Ectodermal cell (in vitro differentiated cells): ENCODE measurements around the gene SCAMP2.

Experiments used
- H3K27ac ChIP-seq: 2 replicates; pipeline ENCODE4 v1.7.0; 2013; ENCODE audit warnings: mild to moderate bottlenecking, low read depth, low read length; ENCODE audit not compliant: insufficient read depth, poor library complexity, severe bottlenecking
- H3K27me3 ChIP-seq: 2 replicates; pipeline ENCODE4 v1.7.0; 2013; ENCODE audit warnings: mild to moderate bottlenecking, low read length; ENCODE audit not compliant: insufficient read depth, control insufficient read depth, poor library complexity, severe bottlenecking
- H3K36me3 ChIP-seq: one replicate; pipeline ENCODE4 v1.7.0; 2013; ENCODE audit warnings: low read length; ENCODE audit not compliant: control insufficient read depth, insufficient read depth
- H3K4me1 ChIP-seq: one replicate; pipeline ENCODE4 v1.7.0; 2013; ENCODE audit warnings: low read length; ENCODE audit not compliant: control insufficient read depth, insufficient read depth
- H3K4me3 ChIP-seq: 2 replicates; pipeline ENCODE4 v1.7.0; 2013; ENCODE audit warnings: low read depth, low read length, control low read depth; ENCODE audit not compliant: insufficient read depth
- H3K9me3 ChIP-seq: 2 replicates; pipeline ENCODE4 v1.7.0; 2013; ENCODE audit warnings: mild to moderate bottlenecking, low read length, moderate library complexity; ENCODE audit not compliant: control insufficient read depth
- WGBS, 2 experiments: methylation state at CpG; one replicate each; pipeline ENCODE4 v1.1.7; 2013; ENCODE audit warnings: missing lambda C conversion rate in 2 of 2; 5-methylcytosine and 5-hydroxymethylcytosine counted together

SCAMP2 gene

GRCh38 chr15:74821790-74822158, 51.4 kb downstream of the SCAMP2 start:
- H3K9me3 ChIP-seq = no peaks in the 10 kb centered on the region
- H3K4me1 ChIP-seq = peaks cover 15% of the 10 kb centered on the region
- no peak overlapping the region for H3K4me3 ChIP-seq
- no peaks in the 10 kb centered on the region for H3K36me3 ChIP-seq
- H3K27ac ChIP-seq = no peak overlapping the region
- H3K27me3 ChIP-seq = peaks cover 22% of the 10 kb centered on the region
- 90 to 92% methylated on average over 7 of the region's 7 CpGs for WGBS, 2 experiments

- 24 to 26% methylated on average over 11 of the region's 11 CpGs for WGBS, 2 experiments
Observed at GRCh38 chr15:74821091-74821789, 51.9 kb downstream of the SCAMP2 start.

GRCh38 chr15:74820056-74820455, 53.1 kb downstream of the SCAMP2 start:
- no peaks in the 10 kb centered on the region for H3K36me3 ChIP-seq
- H3K27ac ChIP-seq = no peak overlapping the region
- H3K27me3 ChIP-seq = peaks cover 6% of the 10 kb centered on the region
- no peaks in the 10 kb centered on the region for H3K9me3 ChIP-seq
- 94 to 95% methylated on average over 5 of the region's 5 CpGs for WGBS, 2 experiments
- no peak overlapping the region for H3K4me3 ChIP-seq
- H3K4me1 ChIP-seq = peaks cover 19% of the 10 kb centered on the region

More at GRCh38 chr15:74821091-74821789, 51.9 kb downstream of the SCAMP2 start:
- peaks cover 19% of the 10 kb centered on the region for H3K4me1 ChIP-seq
- no peaks in the 10 kb centered on the region for H3K36me3 ChIP-seq
- peak overlapping the region; percentile 50 for H3K27ac ChIP-seq
- H3K9me3 ChIP-seq = no peaks in the 10 kb centered on the region
- no peak overlapping the region for H3K4me3 ChIP-seq
- H3K27me3 ChIP-seq = peaks cover 18% of the 10 kb centered on the region

DNA sequence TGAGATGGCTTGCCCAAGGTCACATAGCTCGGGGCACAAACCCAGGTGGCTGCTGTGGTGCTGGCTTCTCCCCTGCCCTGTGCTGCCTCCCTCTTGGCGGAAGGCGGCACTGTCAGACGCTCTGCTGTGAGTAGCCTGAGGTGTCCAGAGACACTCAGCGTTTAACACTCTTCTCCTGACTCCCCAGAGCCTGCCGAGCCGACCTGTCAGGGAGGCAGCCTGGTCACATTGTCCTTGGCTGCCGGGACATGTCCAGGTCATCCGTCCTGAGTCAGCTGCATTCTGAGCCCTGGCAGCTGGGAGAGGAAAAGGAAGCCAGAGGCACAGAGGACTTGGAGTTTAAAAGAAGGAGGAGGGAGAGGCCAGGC, 55.8 kb downstream of the SCAMP2 start:
- 59 to 63% methylated on average over 9 of the region's 9 CpGs for WGBS, 2 experiments
- Histone ChIP-seq H3K9me3 (no peaks in the 10 kb centered on the region), H3K27me3 (no peaks in the 10 kb centered on the region)

GRCh38 chr15:74816624-74817369, 56.4 kb downstream of the SCAMP2 start:
- no peak overlapping the region for H3K27ac ChIP-seq
- no peak overlapping the region for H3K4me3 ChIP-seq
- no peaks in the 10 kb centered on the region for H3K9me3 ChIP-seq
- 72% methylated on average over 19 of the region's 19 CpGs for WGBS, 2 experiments
- H3K27me3 ChIP-seq = no peaks in the 10 kb centered on the region
- peaks cover 19% of the 10 kb centered on the region for H3K4me1 ChIP-seq
- no peaks in the 10 kb centered on the region for H3K36me3 ChIP-seq

More for the DNA sequence above, 55.8 kb downstream of the SCAMP2 start:
- Histone ChIP-seq H3K4me1 (peaks cover 19% of the 10 kb centered on the region), H3K36me3 (no peaks in the 10 kb centered on the region), H3K4me3 (no peak overlapping the region), H3K27ac (no peak overlapping the region)

GRCh38 chr15:74815961-74816360, 57.2 kb downstream of the SCAMP2 start:
- Histone ChIP-seq H3K27me3 (no peaks in the 10 kb centered on the region), H3K36me3 (no peaks in the 10 kb centered on the region), H3K27ac (no peak overlapping the region), H3K9me3 (no peaks in the 10 kb centered on the region), H3K4me1 (peaks cover 10% of the 10 kb centered on the region), H3K4me3 (no peak overlapping the region)
- 92% methylated on average over 15 of the region's 15 CpGs for WGBS, 2 experiments

- H3K27ac ChIP-seq = no peak overlapping the region
- H3K4me1 ChIP-seq = peaks cover 4% of the 10 kb centered on the region
- no peaks in the 10 kb centered on the region for H3K36me3 ChIP-seq
- H3K9me3 ChIP-seq = no peaks in the 10 kb centered on the region
- no peaks in the 10 kb centered on the region for H3K27me3 ChIP-seq
- H3K4me3 ChIP-seq = no peak overlapping the region
- whole genome bisulfite sequencing, 2 experiments = 86 to 90% methylated on average over 10 of the region's 10 CpGs
Observed at GRCh38 chr15:74815121-74815934, 57.8 kb downstream of the SCAMP2 start.

GRCh38 chr15:74812533-74812932, 60.6 kb downstream of the SCAMP2 start, which contains the start of gene LMAN1L:
LMAN1L (plus strand) TSS chr15:74812835; CDS start chr15:74812855, 20 bp downstream.
- WGBS, 2 experiments = 86 to 90% methylated on average over 12 of the region's 12 CpGs
- H3K36me3 ChIP-seq = no peaks in the 10 kb centered on the region

GRCh38 chr15:74809956-74810355, 63.2 kb downstream of the SCAMP2 start:
- no peaks in the 10 kb centered on the region for H3K9me3 ChIP-seq
- peaks cover 5% of the 10 kb centered on the region for H3K4me1 ChIP-seq
- 93 to 97% methylated on average over 3 of the region's 3 CpGs for WGBS, 2 experiments
- H3K27me3 ChIP-seq = no peaks in the 10 kb centered on the region
- no peaks in the 10 kb centered on the region for H3K36me3 ChIP-seq
- no peak overlapping the region for H3K27ac ChIP-seq
- H3K4me3 ChIP-seq = no peak overlapping the region

More at GRCh38 chr15:74812533-74812932, 60.6 kb downstream of the SCAMP2 start, which contains the start of gene LMAN1L:
- no peaks in the 10 kb centered on the region for H3K27me3 ChIP-seq
- no peaks in the 10 kb centered on the region for H3K9me3 ChIP-seq
- no peak within 1 kb of the TSS for H3K4me3 ChIP-seq
- peaks cover 9% of the 10 kb centered on the region for H3K4me1 ChIP-seq
- H3K27ac ChIP-seq = no peak within 1 kb of the TSS

DNA sequence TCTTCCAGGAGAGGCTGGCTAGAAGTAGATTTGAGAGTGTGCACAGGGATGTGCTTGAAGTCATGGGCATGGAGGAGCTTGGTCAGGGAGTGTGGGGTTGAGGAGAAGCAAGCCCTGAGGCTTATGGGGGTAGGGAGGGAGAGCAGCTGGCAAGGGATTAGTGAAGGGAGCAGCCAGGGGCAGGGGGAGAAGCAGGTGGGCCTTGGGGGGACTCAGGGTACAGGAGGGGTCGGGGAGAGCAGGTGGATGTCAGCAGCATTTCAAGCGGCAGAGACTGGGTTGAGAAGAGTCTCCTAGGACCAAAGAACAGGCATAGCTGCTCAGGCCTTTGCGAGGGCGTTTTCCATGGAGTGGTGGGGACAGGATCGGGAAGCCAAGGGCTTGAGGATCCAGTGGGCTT, 63.9 kb downstream of the SCAMP2 start:
- WGBS, 2 experiments = 88 to 93% methylated on average over 5 of the region's 5 CpGs
- H3K4me3 ChIP-seq = no peak overlapping the region
- peaks cover 5% of the 10 kb centered on the region for H3K4me1 ChIP-seq
- H3K36me3 ChIP-seq = no peaks in the 10 kb centered on the region
- no peaks in the 10 kb centered on the region for H3K27me3 ChIP-seq
- no peak overlapping the region for H3K27ac ChIP-seq
- H3K9me3 ChIP-seq = no peaks in the 10 kb centered on the region
